Measurements from ENCODE around the gene GFRA4. TPM values are rescaled to one million over a fixed set of nuclear protein-coding genes. Genes with fewer than 3 reads are reported as not detected.

GFRA4 gene
- total and polyA plus RNA-seq, 2 donors (not counting 1 experiment from before 2014, with no cell fraction given), result not detected

DNA sequence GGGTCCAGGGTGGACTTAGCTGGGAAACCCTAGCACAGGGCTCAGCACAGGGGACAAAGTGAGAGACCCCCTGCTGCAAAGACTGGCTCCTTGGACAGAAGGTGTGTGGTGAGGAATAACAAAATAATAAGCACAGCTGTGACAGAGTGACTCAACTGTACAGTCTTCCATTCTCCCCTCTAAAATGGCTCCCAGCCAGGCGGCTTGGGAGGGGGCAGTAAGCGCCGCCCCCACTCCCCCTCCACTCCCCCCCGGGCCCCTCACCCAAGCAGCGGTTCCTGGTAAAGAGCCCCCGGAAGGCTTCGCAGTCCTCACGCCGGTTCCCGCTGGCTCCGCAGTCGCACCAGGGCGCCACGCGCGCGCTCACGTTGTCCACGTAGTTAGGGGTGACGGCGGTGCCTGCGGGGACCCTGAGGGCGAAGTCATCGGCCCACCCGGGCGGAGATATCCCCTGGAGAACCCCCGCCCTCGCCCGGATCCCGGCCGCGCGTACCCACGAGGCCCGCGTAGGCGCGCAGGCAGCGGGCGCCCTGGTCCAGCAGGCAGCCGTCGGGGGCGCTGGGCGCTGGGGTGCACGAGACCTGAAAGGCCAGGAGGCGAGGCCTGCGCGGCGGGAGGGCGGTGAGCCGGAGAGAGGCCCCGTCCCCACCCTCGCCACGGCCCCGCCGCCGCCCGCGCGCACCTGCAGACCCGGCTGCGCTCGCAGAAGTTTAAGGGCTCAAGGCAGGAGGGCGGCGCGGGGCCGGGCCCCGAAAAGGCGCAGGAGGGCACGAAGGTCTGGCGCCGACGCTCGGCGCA, 2.7 kb downstream of the GFRA4 start:
- Histone ChIP-seq H3K27ac (ENCODE audit: insufficient read depth, low read length) (no peak overlapping the region), H3K36me3 (ENCODE audit: control insufficient read depth, insufficient read depth, low read length) (no peaks in the 10 kb centered on the region), H4K20me1 (ENCODE audit: control insufficient read depth, extremely low read depth, insufficient read depth, low read length) (no peaks in the 10 kb centered on the region), H3K4me1 (ENCODE audit: control insufficient read depth, extremely low read depth, insufficient read depth, low read length) (no peaks in the 10 kb centered on the region), H3K9ac (ENCODE audit: insufficient read depth, low read length) (no peak overlapping the region), H2AFZ (ENCODE audit: low read length) (no peak overlapping the region), H3K27me3 (ENCODE audit: control insufficient read depth, insufficient read depth, low read length) (peaks cover 33% of the 10 kb centered on the region), H3K4me3 (replicated peaks in 1 of 4; ENCODE audit: control extremely low read depth in 1 of 4, insufficient read depth in 1 of 4, low read depth in 3 of 4, low read length in 4 of 4) (no peak overlapping the region), H3K79me2 (ENCODE audit: control insufficient read depth, insufficient read depth, low read length) (no peaks in the 10 kb centered on the region), H3K4me2 (ENCODE audit: extremely low read depth, insufficient read depth, low read length) (no peak overlapping the region), H3K9me3 (ENCODE audit: control insufficient read depth, insufficient read depth, low read depth, low read length) (no peaks in the 10 kb centered on the region)
- TF ChIP-seq, protein P1, sequence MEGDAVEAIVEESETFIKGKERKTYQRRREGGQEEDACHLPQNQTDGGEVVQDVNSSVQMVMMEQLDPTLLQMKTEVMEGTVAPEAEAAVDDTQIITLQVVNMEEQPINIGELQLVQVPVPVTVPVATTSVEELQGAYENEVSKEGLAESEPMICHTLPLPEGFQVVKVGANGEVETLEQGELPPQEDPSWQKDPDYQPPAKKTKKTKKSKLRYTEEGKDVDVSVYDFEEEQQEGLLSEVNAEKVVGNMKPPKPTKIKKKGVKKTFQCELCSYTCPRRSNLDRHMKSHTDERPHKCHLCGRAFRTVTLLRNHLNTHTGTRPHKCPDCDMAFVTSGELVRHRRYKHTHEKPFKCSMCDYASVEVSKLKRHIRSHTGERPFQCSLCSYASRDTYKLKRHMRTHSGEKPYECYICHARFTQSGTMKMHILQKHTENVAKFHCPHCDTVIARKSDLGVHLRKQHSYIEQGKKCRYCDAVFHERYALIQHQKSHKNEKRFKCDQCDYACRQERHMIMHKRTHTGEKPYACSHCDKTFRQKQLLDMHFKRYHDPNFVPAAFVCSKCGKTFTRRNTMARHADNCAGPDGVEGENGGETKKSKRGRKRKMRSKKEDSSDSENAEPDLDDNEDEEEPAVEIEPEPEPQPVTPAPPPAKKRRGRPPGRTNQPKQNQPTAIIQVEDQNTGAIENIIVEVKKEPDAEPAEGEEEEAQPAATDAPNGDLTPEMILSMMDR (conservative IDR thresholded peaks at IDR 0.05 in 1 of 2, IDR thresholded peaks at IDR 0.05 in 1 of 2; ENCODE audit: low read depth in 1 of 2, low read length in 2 of 2), result no peak
- TF ChIP-seq EZH2 (IDR thresholded peaks at IDR 0.05; ENCODE audit: low read length, missing control alignments), result no peak
- no peak for DNase-seq (ENCODE audit: low read depth in 2 of 2)

GRCh38 chr20:3659492-3660261, 3.5 kb downstream of the GFRA4 start:
- Histone ChIP-seq H3K36me3 (ENCODE audit: control insufficient read depth, insufficient read depth, low read length) (no peaks in the 10 kb centered on the region), H3K9me3 (ENCODE audit: control insufficient read depth, insufficient read depth, low read depth, low read length) (no peaks in the 10 kb centered on the region), H3K4me3 (replicated peaks in 1 of 4; ENCODE audit: control extremely low read depth in 1 of 4, insufficient read depth in 1 of 4, low read depth in 3 of 4, low read length in 4 of 4) (no peak overlapping the region), H2AFZ (ENCODE audit: low read length) (no peak overlapping the region), H3K27ac (ENCODE audit: insufficient read depth, low read length) (no peak overlapping the region), H3K4me2 (ENCODE audit: extremely low read depth, insufficient read depth, low read length) (no peak overlapping the region), H3K27me3 (ENCODE audit: control insufficient read depth, insufficient read depth, low read length) (peaks cover 33% of the 10 kb centered on the region), H3K79me2 (ENCODE audit: control insufficient read depth, insufficient read depth, low read length) (no peaks in the 10 kb centered on the region), H3K4me1 (ENCODE audit: control insufficient read depth, extremely low read depth, insufficient read depth, low read length) (no peaks in the 10 kb centered on the region), H3K9ac (ENCODE audit: insufficient read depth, low read length) (no peak overlapping the region), H4K20me1 (ENCODE audit: control insufficient read depth, extremely low read depth, insufficient read depth, low read length) (no peaks in the 10 kb centered on the region)
- no peak for DNase-seq (ENCODE audit: low read depth in 2 of 2)
- no peak for TF ChIP-seq EZH2 (IDR thresholded peaks at IDR 0.05; ENCODE audit: low read length, missing control alignments)
- TF ChIP-seq, protein P1 (conservative IDR thresholded peaks at IDR 0.05 in 1 of 2, IDR thresholded peaks at IDR 0.05 in 1 of 2; ENCODE audit: low read depth in 1 of 2, low read length in 2 of 2), result no peak

DNA sequence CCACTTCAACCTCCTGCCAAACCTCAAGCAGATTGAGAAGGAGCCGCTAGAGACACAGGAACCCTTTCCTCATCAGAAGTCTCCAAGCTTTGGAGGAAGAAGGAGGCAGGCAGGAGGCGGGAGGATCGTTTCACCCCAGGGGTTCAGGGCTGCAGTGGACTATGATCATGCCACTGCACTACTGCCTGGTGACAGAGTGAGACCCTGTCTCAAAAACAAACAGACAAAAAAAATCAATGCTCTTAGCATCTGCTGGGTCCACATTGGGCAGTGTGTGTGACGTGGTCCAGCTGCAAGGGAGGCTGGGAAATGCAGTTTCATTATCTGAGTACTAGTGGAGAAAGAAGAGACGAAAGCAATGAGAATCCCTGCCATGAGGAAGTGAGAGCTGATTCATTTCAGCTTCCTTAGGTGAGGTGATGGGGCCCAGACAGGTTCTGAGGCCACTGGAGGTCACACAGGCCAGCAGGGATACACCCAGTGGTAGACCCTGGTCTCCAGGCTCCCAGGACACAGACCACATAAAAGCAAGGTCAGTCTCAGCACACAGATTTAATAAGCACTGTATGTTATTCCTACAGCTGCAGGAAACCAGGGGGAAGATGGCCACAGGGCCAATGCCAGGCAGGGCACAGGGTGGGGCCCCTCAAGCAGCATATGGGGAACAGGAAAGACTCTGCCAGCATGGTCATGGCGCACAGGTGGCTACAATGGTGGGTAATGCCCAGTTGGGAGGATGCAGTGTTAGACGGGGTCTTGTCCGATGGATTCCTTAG, 4.3 kb downstream of the GFRA4 start:
- H4K20me1 ChIP-seq (ENCODE audit: control insufficient read depth, extremely low read depth, insufficient read depth, low read length), result no peaks in the 10 kb centered on the region
- H3K4me1 ChIP-seq (ENCODE audit: control insufficient read depth, extremely low read depth, insufficient read depth, low read length), result no peaks in the 10 kb centered on the region
- TF ChIP-seq, protein P1 (conservative IDR thresholded peaks at IDR 0.05 in 1 of 2, IDR thresholded peaks at IDR 0.05 in 1 of 2; ENCODE audit: low read depth in 1 of 2, low read length in 2 of 2), result no peak
- TF ChIP-seq EZH2 (IDR thresholded peaks at IDR 0.05; ENCODE audit: low read length, missing control alignments), result no peak
- no peak overlapping the region for H2AFZ ChIP-seq (ENCODE audit: low read length)
- H3K4me3 ChIP-seq (replicated peaks in 1 of 4; ENCODE audit: control extremely low read depth in 1 of 4, insufficient read depth in 1 of 4, low read depth in 3 of 4, low read length in 4 of 4), result no peak overlapping the region
- no peak for DNase-seq (ENCODE audit: low read depth in 2 of 2)
- no peaks in the 10 kb centered on the region for H3K79me2 ChIP-seq (ENCODE audit: control insufficient read depth, insufficient read depth, low read length)
- H3K4me2 ChIP-seq (ENCODE audit: extremely low read depth, insufficient read depth, low read length), result no peak overlapping the region
- H3K36me3 ChIP-seq (ENCODE audit: control insufficient read depth, insufficient read depth, low read length), result no peaks in the 10 kb centered on the region
- H3K27ac ChIP-seq (ENCODE audit: insufficient read depth, low read length), result no peak overlapping the region
- H3K9me3 ChIP-seq (ENCODE audit: control insufficient read depth, insufficient read depth, low read depth, low read length), result no peaks in the 10 kb centered on the region
- H3K27me3 ChIP-seq (ENCODE audit: control insufficient read depth, insufficient read depth, low read length), result peaks cover 33% of the 10 kb centered on the region
- no peak overlapping the region for H3K9ac ChIP-seq (ENCODE audit: insufficient read depth, low read length)

Data from fibroblast of lung (primary cell).